Measurements from ENCODE around the gene COA8. TPM values are rescaled to one million over a fixed set of nuclear protein-coding genes. Genes with fewer than 3 reads are reported as not detected.

Gene COA8
- total and polyA plus RNA-seq, 2 of the 8 experiments (the other 6 are each of a cell fraction or from before 2014, with no cell fraction given) = 7.1 to 35.5 TPM

DNA sequence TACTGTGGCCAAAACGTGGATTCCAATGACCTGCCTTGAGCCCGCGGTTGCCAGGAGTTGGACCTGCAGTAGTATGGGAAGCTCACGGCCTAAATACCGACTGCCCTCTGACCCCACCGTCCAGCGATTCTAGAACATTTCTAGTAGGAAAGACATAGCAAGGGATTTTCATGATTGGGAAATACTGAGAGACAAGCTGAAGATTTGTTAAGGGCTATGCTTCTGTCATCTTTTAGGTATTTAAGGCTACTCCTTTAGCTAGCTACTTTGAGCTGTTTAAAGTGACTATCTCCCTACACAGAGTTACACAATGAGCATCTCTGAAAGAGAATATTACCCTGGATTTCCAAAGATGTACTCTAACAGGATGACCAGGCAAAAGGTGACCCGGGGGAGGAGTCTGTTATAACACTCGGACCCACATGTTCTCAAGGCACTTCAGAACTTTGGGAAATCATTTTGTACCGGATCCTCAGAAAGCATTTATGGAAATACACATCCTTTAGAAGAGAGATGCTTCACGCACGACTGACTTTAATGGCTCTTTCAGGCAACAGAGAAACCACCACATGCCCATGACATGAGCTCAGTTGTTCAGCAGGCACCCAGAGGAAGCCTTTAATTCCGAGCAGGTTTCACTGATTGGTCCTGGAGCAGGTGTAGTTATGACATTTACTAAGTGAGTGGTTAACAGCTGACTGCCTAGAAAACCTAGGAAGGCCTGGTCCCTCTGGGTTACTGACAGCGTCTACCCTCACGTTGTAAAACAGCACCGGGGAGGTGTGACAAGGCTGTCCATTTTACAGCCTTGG, 4.5 kb upstream of the COA8 start:
- POLR2A ChIA-PET (ENCODE audit: partially characterized antibody) = interaction anchor here (0.8 to 3.1 kb wide), 6 partner anchors 17 to 200 kb away, joined by 3 to 10 read pairs (median 4); partner anchors contain the start of genes CKB and TRMT61A
- H3K4ac ChIP-seq (replicated peaks; ENCODE audit: insufficient read length, low read depth, low read length) = no peak overlapping the region
- peaks cover 12 to 54% of the 10 kb centered on the region in 2 experiments for H3K79me2 ChIP-seq (ENCODE audit: control insufficient read depth in 1 of 2, insufficient read depth in 2 of 2, low read length in 2 of 2)
- H4K8ac ChIP-seq (ENCODE audit: extremely low read depth, insufficient read depth, low read length) = 0 out of 2 replicates have a peak overlapping the region, but pooled peaks have one; percentile 14
- H3K9me3 ChIP-seq (ENCODE audit: insufficient read depth in 2 of 2, low read depth in 1 of 2, low read length in 1 of 2) = no peaks in the 10 kb centered on the region
- H2BK20ac ChIP-seq (ENCODE audit: low read length) = no peak overlapping the region
- H3K4me2 ChIP-seq (ENCODE audit: insufficient read depth in 1 of 2, low read depth in 2 of 2, low read length in 2 of 2) = no peak overlapping the region
- CTCF ChIA-PET (ENCODE audit: partially characterized antibody) = interaction anchor here (1.0 to 6.2 kb wide), 6 partner anchors 9 to 136 kb away, joined by 4 to 34 read pairs (median 6); no protein-coding TSS in a partner anchor
- TF ChIP-seq POU5F1 (IDR thresholded peaks at IDR 0.05; ENCODE audit: low read depth, low read length) (no peak), POLR2AphosphoS5 (IDR thresholded peaks at IDR 0.05; ENCODE audit: low read depth, low read length) (peak; percentile 22; the same call in 1 of the 2 replicates)
- H3K4me3 ChIP-seq (ENCODE audit: extremely low read depth in 1 of 4, insufficient read depth in 2 of 4, low read depth in 3 of 4, low read length in 4 of 4) = no peak overlapping the region
- no peak overlapping the region for H2AK5ac ChIP-seq (ENCODE audit: low read depth, low read length)
- H3K27me3 ChIP-seq (replicated peaks in 1 of 4; ENCODE audit: control insufficient read depth in 3 of 4, extremely low read depth in 1 of 4, insufficient read depth in 3 of 4, low read length in 3 of 4) = no peaks in the 10 kb centered on the region
- H3K23ac ChIP-seq (ENCODE audit: insufficient read length) = no peak overlapping the region
- H4K5ac ChIP-seq (ENCODE audit: insufficient read length, low read depth, low read length) = no peak overlapping the region
- H2BK120ac ChIP-seq (replicated peaks; ENCODE audit: low read depth, low read length) = no peak overlapping the region
- H3K36me3 ChIP-seq (ENCODE audit: control insufficient read depth in 2 of 4, insufficient read depth in 4 of 4, low read length in 3 of 4) = peaks cover 0 to 21% (median 12%) of the 10 kb centered on the region in 4 experiments; a peak in 7 of 8 replicates
- H3K56ac ChIP-seq (replicated peaks; ENCODE audit: insufficient read length, low read depth, low read length) = no peak overlapping the region
- H3K14ac ChIP-seq (ENCODE audit: insufficient read length) = no peak overlapping the region
- H4K91ac ChIP-seq (replicated peaks; ENCODE audit: insufficient read length, low read length) = no peak overlapping the region
- no peak overlapping the region for H2BK12ac ChIP-seq (ENCODE audit: low read depth, low read length)
- no peak overlapping the region for H2BK5ac ChIP-seq (ENCODE audit: low read depth, low read length)
- H3K9ac ChIP-seq (replicated peaks in 1 of 4; ENCODE audit: extremely low read depth in 1 of 4, low read depth in 3 of 4, low read length in 3 of 4) = no peak overlapping the region
- H3K27ac ChIP-seq (ENCODE audit: low read depth, low read length) = no peak overlapping the region
- H2BK15ac ChIP-seq (ENCODE audit: low read length) = no peak overlapping the region
- WGBS, 2 experiments (ENCODE audit: extremely low coverage in 1 of 2, insufficient coverage in 1 of 2, insufficient read length in 1 of 2, insufficient replicate concordance in 2 of 2, low coverage in 1 of 2, low lambda C conversion rate in 2 of 2, missing lambda C conversion rate in 1 of 2) = 95% methylated on average over 16 of the region's 16 CpGs; no CpG with 5 or more reads in 1 of the 2 experiments
- FAIRE-seq (no peak), DNase-seq (ENCODE audit: low read depth in 1 of 2, low spot score in 2 of 2) (no peak)
- peaks cover 9% of the 10 kb centered on the region; the same call in 1 of the 2 replicates for H3K23me2 ChIP-seq (ENCODE audit: low read depth, low read length)
- peaks cover 0 to 4% (median under 1%) of the 10 kb centered on the region in 4 experiments; a peak in 2 of 7 replicates for H3K4me1 ChIP-seq (replicated peaks in 1 of 4; ENCODE audit: control insufficient read depth in 3 of 4, insufficient read depth in 4 of 4, low read length in 3 of 4)
- H3K18ac ChIP-seq (ENCODE audit: extremely low read depth, low read length) = no peak overlapping the region
- peaks cover 8 to 10% of the 10 kb centered on the region in 2 experiments for H4K20me1 ChIP-seq (replicated peaks in 1 of 2; ENCODE audit: control insufficient read depth in 1 of 2, insufficient read depth in 2 of 2, low read length in 2 of 2)
- H2AFZ ChIP-seq (ENCODE audit: low read length) = no peak overlapping the region
- H3K79me1 ChIP-seq (ENCODE audit: low read depth, low read length) = peaks cover 6% of the 10 kb centered on the region; the same call in 1 of the 2 replicates

Measured in H1 (cell line).